Fibroblast of pulmonary artery (primary cell): ENCODE data around the gene RAC2.

Experiments used
- DNase-seq: peaks from one replicate; pipeline ENCODE4 v3.0.0-alpha.2; 2010; ENCODE audit warnings: low read depth
- H3K4me3 ChIP-seq: replicated peaks from 2 replicates; pipeline ENCODE4 v1.5.1; 2011; ENCODE audit warnings: low read depth, mild to moderate bottlenecking, control low read depth, low read length, moderate library complexity
- TF ChIP-seq, protein P1 (sequence below): IDR thresholded peaks from 2 replicates; pipeline ENCODE4 v1.5.1; 2011; ENCODE audit warnings: mild to moderate bottlenecking, control low read depth, low read length, inconsistent platforms; ENCODE audit errors: missing control alignments

RAC2 gene

DNA sequence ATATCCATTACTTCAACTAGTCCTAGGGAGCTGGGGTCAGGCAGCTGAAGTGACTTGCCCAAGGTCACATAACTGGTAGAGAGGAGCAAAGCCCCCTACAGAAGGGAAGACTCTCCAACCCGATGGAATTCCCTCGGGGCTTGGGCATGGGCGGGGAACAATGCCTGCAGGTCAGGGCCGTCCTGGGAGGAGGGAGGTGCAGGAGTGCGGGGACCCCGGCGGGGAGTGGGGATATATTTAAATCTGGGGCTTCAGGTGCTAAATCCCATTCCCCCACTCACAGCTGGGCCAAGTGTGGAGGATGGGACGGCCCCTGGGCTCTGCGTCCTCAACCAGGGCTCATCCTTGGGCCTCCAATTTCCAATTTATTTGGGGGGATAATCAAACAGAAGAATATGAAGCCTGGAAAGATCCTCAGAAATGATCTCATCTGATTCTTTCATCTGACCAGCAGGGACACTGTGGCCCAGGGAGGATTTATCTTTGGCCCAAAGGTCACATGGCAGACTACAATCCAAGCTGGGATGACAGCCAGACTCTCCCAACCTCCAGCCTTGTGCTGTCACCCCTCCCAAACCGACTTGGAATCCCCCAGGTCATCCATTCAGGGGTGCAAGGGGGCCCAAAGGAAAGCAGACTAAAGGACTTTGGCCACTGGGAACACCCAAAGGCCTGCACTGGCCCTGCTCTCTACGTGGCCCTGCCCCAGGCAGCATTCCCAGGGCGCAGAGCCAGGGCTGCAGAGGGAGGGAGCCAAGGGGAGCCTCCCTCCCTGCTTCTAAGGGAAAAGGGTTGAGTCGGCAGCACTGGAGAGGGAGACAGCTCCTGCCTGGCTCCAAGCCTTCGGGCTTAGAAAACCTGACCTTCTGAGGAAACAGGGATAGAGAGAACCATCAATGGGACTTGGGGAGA lies 47.3 kb downstream of the RAC2 start:
- no peak overlapping the region for H3K4me3 ChIP-seq
- TF ChIP-seq, protein P1, sequence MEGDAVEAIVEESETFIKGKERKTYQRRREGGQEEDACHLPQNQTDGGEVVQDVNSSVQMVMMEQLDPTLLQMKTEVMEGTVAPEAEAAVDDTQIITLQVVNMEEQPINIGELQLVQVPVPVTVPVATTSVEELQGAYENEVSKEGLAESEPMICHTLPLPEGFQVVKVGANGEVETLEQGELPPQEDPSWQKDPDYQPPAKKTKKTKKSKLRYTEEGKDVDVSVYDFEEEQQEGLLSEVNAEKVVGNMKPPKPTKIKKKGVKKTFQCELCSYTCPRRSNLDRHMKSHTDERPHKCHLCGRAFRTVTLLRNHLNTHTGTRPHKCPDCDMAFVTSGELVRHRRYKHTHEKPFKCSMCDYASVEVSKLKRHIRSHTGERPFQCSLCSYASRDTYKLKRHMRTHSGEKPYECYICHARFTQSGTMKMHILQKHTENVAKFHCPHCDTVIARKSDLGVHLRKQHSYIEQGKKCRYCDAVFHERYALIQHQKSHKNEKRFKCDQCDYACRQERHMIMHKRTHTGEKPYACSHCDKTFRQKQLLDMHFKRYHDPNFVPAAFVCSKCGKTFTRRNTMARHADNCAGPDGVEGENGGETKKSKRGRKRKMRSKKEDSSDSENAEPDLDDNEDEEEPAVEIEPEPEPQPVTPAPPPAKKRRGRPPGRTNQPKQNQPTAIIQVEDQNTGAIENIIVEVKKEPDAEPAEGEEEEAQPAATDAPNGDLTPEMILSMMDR: no peak
- DNase-seq: peak; percentile 91

DNA sequence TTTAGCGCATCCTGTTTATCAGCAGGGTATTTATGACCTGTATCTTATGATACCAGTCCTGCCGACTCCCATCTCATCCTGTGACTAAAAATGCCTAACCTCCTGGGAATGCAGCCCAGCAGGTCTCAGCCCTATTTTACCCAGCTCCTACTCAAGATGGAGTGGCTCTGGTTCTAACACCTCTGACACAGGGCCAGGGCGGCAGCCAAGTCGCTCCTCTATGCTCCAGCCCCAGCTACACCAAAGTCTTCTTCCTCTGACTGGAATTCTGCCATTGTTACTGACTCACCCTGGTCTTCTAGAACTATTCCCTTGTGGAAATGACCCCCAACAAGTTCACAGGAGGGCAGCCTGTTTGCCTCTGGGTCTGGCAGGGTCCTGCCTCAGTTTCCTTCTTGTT lies 48.1 kb downstream of the RAC2 start:
- TF ChIP-seq, protein P1: no peak
- no peak for DNase-seq
- no peak overlapping the region for H3K4me3 ChIP-seq

DNA sequence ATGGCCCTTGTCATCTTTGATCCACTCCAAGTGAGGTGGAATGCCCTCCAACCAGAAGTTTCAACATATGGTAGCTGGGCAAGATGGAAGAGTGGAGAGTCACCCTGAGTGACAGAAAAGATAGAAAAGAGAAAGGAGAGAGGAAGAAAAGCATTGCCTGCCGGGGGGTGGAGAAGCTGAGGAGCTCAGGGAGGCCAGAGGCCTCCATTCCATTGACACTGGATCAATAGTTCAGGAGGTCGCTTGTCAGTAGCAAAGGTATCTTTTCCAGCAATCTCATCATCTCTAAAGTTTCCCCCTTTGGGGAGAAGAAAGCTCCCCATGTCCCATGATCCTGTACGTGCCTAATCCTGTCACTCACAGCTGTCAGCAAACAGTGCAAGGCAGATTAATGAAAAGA lies 49.3 kb downstream of the RAC2 start:
- no peak overlapping the region for H3K4me3 ChIP-seq
- DNase-seq: no peak
- TF ChIP-seq, protein P1: no peak

DNA sequence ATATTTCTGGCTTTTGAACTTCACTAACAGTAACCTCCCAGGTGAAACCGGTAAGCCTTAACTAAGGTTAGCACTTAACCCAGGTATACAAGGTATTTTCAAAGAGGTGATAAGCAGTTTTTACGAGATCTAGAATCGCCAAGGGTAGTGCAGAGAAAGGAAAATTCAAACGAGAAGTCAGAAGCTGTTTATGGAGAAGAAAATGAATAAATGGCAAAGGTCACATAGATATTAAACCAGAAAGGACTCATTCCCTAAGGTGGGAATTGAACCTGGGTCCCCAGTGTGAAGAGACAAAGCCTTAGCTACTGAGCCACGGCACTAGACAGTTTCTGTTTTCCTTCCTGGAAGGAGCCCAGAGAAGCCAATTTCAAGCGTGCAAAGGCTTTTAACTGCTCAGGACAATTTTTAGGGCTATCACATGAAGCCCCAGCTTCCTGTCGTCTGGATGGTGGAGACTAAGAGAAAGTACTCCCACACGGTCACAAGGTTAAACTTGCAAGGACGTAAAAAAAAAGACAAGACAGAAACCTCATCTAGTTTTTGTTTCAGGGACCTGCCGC lies 50.4 kb downstream of the RAC2 start:
- TF ChIP-seq, protein P1: no peak
- no peak overlapping the region for H3K4me3 ChIP-seq
- peak; percentile 67 for DNase-seq

DNA sequence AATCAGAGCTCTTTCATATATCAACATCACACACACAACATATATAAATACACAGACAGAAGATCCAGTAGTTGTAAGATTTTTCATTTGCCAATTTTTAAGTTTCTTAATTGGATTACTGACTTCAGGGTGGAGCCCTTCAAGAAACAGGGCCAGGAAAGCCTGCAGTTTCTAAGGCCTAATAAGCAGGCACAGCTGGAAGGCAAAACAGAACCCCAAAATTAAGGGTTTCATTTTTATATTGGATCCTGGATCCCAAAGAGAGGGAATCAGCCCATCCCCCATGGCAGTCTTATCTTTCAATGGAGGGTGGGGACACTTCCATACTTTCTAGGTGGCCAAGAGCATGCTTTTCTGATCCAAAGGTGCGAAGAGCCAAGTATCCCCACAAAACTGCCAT lies 51.3 kb downstream of the RAC2 start:
- TF ChIP-seq, protein P1: no peak
- DNase-seq: no peak
- no peak overlapping the region for H3K4me3 ChIP-seq

DNA sequence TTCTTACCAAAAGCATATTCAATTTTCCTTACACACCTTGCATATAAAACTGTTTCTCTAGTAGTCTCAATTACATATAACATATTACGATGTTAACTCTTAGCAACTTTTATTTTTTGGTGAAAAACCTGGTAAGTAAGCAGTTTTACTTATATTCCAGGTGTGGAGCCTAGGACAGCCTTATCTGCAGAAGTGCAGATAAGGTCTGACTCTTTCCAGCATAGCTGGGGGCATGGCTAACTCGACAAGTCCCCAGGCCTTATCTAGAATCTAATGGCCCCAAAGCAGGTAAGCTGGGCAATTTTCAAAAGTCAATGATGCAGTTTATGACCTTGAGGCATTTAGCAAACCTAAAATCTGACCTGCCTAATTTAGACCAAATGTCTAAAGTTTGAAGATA lies 51.9 kb downstream of the RAC2 start:
- DNase-seq: no peak
- no peak overlapping the region for H3K4me3 ChIP-seq
- TF ChIP-seq, protein P1: no peak
